MCF 10A (cell line): ENCODE results near the gene TRIM17. TPM values are rescaled to one million over a fixed set of nuclear protein-coding genes. Genes with fewer than 3 reads are reported as not detected.
A peak's percentile ranks its signal among the peaks of the same experiment; 100 is the strongest.

Experiments used
- BruUV-seq: library from RNA; stranded (reverse); fragments of 400-500 nt; replicated peaks from 2 replicates; lab custom pipeline; 2021; lab: Mats Ljungman, UMichigan
- CTCF ChIA-PET: fragments of 300-600 bp; sonication (Branson Sonifier 250); formaldehyde crosslinking; extraction: SDS; loops from one replicate; lab custom pipeline; 2021; ENCODE audit warnings: antibody characterized with exemption, inconsistent platforms; lab: Yijun Ruan, JAX
- POLR2A ChIA-PET: fragments of 300-600, 350-650 bp; sonication (Branson Sonifier 250); formaldehyde crosslinking; extraction: SDS; loops from one replicate; lab custom pipeline; 2020; ENCODE audit warnings: antibody characterized with exemption, inconsistent platforms; lab: Yijun Ruan, JAX
- DNase-seq: peaks from one replicate; pipeline ENCODE4 v3.0.0-alpha.2; 2018; ENCODE audit not compliant: unreplicated experiment
- H3K27ac Mint-ChIP-seq: one replicate; pipeline ENCODE4 v1.8.0; 2022; ENCODE audit warnings: mild to moderate bottlenecking, low read depth, mixed read lengths; ENCODE audit not compliant: unreplicated experiment
- H3K27me3 Mint-ChIP-seq: one replicate; pipeline ENCODE4 v1.8.0; 2022; ENCODE audit warnings: mixed read lengths; ENCODE audit not compliant: insufficient read depth, unreplicated experiment
- H3K36me3 Mint-ChIP-seq: one replicate; pipeline ENCODE4 v1.8.0; 2022; ENCODE audit warnings: mild to moderate bottlenecking, moderate library complexity, mixed read lengths; ENCODE audit not compliant: insufficient read depth, unreplicated experiment
- H3K4me1 Mint-ChIP-seq: one replicate; pipeline ENCODE4 v1.8.0; 2022; ENCODE audit warnings: mixed read lengths; ENCODE audit not compliant: insufficient read depth, unreplicated experiment
- H3K4me3 Mint-ChIP-seq: one replicate; pipeline ENCODE4 v1.8.0; 2022; ENCODE audit warnings: mild to moderate bottlenecking, moderate library complexity, mixed read lengths; ENCODE audit not compliant: unreplicated experiment
- H3K9me3 Mint-ChIP-seq: one replicate; pipeline ENCODE4 v1.8.0; 2022; ENCODE audit warnings: mixed read lengths; ENCODE audit not compliant: unreplicated experiment
- CTCF ChIP-seq: fragments of 200-600 bp; IDR thresholded peaks from one replicate; pipeline ENCODE4 v1.8.0; 2022; ENCODE audit warnings: antibody characterized with exemption, mild to moderate bottlenecking; ENCODE audit not compliant: unreplicated experiment
- intact Hi-C: fragments of 100-400 bp; cut with micrococcal nuclease; formaldehyde crosslinking; loops from 2 replicates; pipeline ENCODE4 v1.14.1; 2022
- total RNA-seq: library from RNA; stranded (reverse); gene quantifications from 2 replicates; pipeline ENCODE4 v1.2.3, GENCODE V29; 2022

Gene TRIM17
- total RNA-seq, 1 experiment from 2014 or later = not detected

DNA sequence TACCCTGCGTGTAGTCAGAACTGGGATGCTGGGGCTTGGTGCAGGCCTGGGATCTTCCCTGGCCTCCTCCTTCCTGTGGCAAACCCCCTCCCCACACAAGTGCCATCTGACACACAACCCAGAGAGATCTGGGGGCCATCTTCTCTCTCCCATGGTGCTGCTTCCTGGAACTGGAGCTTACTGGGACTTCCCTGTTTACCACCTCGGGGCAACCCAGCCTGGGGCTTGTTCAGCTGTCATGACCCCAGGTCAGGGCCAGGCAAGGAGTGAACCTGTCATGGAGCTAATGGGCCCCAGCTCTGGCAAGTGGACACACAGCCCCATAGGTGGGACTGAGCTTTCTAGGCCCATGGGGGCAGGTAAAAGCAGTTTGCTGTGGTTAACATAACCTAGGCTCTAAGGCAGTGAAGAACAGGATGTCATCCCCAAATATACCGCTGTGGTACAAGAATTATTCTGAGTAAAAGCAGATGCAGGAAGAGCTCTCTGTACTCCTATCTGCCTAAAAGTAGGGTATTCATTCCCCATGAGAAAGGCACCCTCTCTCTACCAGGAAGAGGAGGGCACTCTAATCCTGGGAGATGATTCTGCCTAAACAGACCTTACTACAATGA is 12.4 kb downstream of the TRIM17 start:
- no peak for DNase-seq
- no peak for TF ChIP-seq CTCF
- H3K27me3 Mint-ChIP-seq = no peaks in the 10 kb centered on the region
- no peaks in the 10 kb centered on the region for H3K9me3 Mint-ChIP-seq
- H3K27ac Mint-ChIP-seq = peak overlapping the region; percentile 14
- intact Hi-C loops = no loop called here
- BruUV-seq = no TSS peak
- CTCF ChIA-PET = interaction anchor here (0.7 to 3.2 kb wide), 10 partner anchors 10 to 638 kb away, joined by 3 to 30 read pairs (median 6); a partner anchor contains a TSS
- H3K36me3 Mint-ChIP-seq = peaks cover 44% of the 10 kb centered on the region
- POLR2A ChIA-PET = interaction anchor here (0.7 to 5.3 kb wide), 15 partner anchors 12 to 681 kb away, joined by 3 to 117 read pairs (median 13); partner anchors contain the start of genes ARF1, IBA57 and RNF187
- peaks cover 49% of the 10 kb centered on the region for H3K4me1 Mint-ChIP-seq
- H3K4me3 Mint-ChIP-seq = peak overlapping the region; percentile 95

- intact Hi-C loops = no loop called here
- POLR2A ChIA-PET = interaction anchor here (0.7 to 5.0 kb wide), 5 partner anchors 11 to 680 kb away, joined by 3 to 41 read pairs (median 13); partner anchors contain the start of gene IBA57
- peaks cover 44% of the 10 kb centered on the region for H3K36me3 Mint-ChIP-seq
- no peak overlapping the region for H3K27ac Mint-ChIP-seq
- H3K27me3 Mint-ChIP-seq = no peaks in the 10 kb centered on the region
- peak overlapping the region; percentile 95 for H3K4me3 Mint-ChIP-seq
- no TSS peak for BruUV-seq
- TF ChIP-seq CTCF = no peak
- DNase-seq = no peak
- peaks cover 45% of the 10 kb centered on the region for H3K4me1 Mint-ChIP-seq
- no peaks in the 10 kb centered on the region for H3K9me3 Mint-ChIP-seq
- CTCF ChIA-PET = interaction anchor here (1.1 to 2.5 kb wide), 4 partner anchors 25 to 399 kb away, joined by 3 to 9 read pairs (median 4); no protein-coding TSS in a partner anchor
Observed at GRCh38 chr1:228403231-228403631, 13.4 kb downstream of the TRIM17 start.

GRCh38 chr1:228402641-228403025 is 14.0 kb downstream of the TRIM17 start:
- peaks cover 49% of the 10 kb centered on the region for H3K36me3 Mint-ChIP-seq
- POLR2A ChIA-PET = interaction anchor here (0.9 to 5.0 kb wide), 2 partner anchors 10 to 28 kb away, joined by 3 to 41 read pairs; no protein-coding TSS in a partner anchor
- CTCF ChIA-PET = interaction anchor here (0.6 to 1.3 kb wide), 5 partner anchors 25 to 399 kb away, joined by 3 to 5 read pairs (median 4); no protein-coding TSS in a partner anchor

More at GRCh38 chr1:228402641-228403025, 14.0 kb downstream of the TRIM17 start:
- Mint-ChIP-seq H3K4me1 (peaks cover 39% of the 10 kb centered on the region), H3K27ac (no peak overlapping the region), H3K4me3 (no peak overlapping the region), H3K27me3 (no peaks in the 10 kb centered on the region), H3K9me3 (no peaks in the 10 kb centered on the region)
- intact Hi-C loops = no loop called here
- DNase-seq = no peak
- BruUV-seq = no TSS peak
- no peak for TF ChIP-seq CTCF
